HG02970 (cell line): ENCODE measurements around the gene FAIM2.
"Not testable (repeated sequence)": the region's sequence is repeated elsewhere in the genome, so short reads cannot be mapped to it uniquely, and the experiment has no call there.

Experiments used
- ATAC-seq: cut with Tn5 transposase; IDR thresholded peaks from one replicate; pipeline ENCODE4 v1.9.1; 2021; ENCODE audit warnings: mild to moderate bottlenecking, moderate library complexity, moderate number of reproducible peaks; ENCODE audit not compliant: unreplicated experiment, low FRiP score

FAIM2 gene

DNA sequence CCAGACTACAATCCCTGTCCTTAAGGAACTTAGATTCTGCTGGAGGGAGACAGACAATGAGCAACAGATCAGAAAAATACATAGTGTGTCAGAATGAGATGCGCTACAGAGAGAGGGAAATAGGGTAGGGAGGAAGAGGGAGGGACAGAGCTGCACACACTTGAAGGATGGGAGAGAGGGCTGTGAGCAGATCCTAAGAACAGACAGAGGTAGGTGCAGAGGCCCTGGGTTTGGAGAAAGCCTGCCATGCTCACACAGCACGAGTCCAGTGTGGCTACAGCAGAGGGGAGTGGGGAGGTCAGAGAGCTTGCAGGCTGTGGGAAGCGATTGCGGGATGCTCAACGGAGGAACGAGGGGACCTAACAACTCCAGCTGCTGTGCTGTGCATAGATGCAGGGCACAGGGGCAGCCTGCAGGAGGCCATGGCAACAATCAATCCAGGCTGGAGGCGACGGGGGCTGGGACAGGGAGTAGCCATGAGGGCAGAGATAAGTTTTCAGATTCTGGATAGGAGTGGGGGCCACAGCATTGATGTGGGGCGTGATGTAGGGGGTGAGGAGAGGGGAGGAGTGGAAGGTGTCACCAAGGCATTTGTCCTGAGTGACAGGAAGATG lies 20.7 kb downstream of the FAIM2 start:
- no peak for ATAC-seq

GRCh38 chr12:49882248-49882850 lies 21.4 kb downstream of the FAIM2 start:
- ATAC-seq, result no peak

DNA sequence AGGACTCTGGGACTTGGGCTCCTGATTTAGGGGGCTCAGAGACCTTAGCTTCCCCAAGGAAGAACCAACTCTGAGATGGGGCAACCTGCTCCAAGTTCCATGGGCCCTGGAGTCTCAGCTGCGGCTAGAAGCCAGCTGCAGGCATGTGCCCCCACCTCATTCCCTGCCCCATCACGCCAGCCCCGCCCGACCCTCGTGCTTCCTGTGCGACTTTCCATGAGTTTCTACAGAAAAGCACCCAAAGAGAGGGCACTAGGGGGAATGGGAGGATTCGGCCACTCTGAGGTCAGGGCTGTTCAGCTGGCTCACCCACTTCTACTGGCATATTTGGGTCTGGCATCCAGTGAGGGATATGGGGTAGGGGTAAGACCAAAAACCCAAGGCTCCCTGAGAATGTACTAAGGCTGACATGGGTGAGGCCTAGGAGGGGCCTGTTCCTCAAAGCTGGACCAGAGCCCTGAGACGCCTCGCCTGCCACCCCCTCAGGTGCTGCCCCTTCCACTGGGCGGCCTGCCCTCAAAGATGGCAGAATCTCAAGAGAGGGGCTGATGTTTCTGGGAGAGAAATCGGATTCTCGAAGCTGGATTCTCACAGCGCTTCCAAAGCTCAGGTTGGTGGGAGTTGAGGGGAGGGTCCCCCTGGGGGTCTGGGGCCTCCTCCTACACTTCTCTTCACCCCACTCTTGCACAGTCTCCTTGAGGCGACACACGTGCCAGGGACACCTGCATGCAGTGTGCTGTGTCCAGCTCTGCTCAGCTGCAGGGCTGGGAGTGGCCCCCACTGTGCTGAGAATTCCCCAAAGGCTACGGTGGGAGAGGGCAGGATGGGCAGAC lies 22.1 kb downstream of the FAIM2 start:
- no peak for ATAC-seq

- no peak for ATAC-seq
These were observed 22.8 kb downstream of the FAIM2 start for GRCh38 chr12:49880756-49881414.

DNA sequence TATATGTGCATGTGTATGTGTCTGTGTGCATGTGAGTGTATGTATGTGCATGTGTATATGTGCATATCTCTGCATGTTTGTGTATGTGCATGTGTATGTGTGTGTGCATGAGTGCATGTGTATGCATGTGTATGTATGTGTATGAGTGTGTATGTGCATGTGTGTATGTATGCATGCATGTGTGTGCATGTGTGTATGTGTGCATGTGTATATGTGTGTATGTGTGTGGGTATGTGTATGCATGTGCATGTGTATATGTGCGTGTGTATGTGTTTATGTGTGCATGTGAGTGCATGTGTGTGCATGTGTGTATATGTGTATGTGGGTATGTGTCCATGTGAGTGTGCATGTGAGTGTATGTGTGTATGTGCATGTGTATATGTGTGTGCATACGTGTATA lies 24.6 kb downstream of the FAIM2 start:
- not testable (repeated sequence) for ATAC-seq

- ATAC-seq, result no peak
These were observed 25.7 kb downstream of the FAIM2 start for GRCh38 chr12:49878021-49878420.

DNA sequence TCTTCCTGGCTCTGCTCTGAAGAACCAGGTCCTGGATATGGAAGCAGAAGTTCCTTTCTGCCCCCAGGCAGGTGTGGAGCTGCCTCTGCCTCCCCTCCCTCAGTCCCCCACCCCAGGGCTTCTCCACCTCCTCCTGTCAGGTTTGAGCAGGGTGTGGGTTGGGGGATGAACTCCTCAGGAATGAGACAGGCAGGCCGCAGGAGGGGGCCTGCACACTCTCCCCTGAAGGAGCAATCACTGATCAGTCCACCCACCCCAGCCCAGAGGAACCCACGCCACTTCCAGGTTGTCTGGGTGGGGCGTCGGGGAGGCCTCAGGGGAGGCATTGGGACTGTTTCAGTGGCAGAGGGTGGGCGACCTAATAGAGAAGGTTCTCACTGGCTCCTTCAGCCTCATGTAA lies 26.6 kb downstream of the FAIM2 start:
- no peak for ATAC-seq

- ATAC-seq, result no peak
These were observed 27.6 kb downstream of the FAIM2 start for GRCh38 chr12:49876070-49876469.

DNA sequence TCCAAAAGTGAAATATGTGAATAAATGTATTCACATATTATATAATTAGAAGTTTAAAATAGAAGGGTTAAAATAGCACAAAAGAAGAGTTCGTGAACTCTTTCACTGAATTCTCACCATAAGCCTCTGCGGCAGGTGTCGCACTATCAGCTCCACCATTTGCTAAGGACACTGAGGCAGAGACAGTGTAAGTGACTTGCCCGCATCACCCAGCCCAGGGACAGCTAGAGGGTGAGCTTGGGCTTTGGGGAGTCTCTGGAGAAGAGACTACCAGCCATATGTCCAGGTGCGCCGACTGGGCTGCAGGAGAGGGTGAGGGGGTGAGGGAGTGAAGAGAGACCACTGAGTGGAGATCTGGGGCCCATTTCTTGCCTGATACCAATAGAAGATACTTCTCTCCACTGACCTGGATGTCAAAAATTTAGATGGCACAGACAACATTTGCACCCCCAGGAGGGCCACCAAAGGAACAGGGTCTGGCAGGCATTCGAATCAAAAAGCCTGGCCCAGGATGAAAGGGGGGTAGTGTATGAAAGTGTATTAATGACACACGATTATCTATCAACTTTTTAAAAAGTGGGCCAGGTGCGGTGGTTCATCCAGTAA lies 28.5 kb downstream of the FAIM2 start:
- no peak for ATAC-seq

DNA sequence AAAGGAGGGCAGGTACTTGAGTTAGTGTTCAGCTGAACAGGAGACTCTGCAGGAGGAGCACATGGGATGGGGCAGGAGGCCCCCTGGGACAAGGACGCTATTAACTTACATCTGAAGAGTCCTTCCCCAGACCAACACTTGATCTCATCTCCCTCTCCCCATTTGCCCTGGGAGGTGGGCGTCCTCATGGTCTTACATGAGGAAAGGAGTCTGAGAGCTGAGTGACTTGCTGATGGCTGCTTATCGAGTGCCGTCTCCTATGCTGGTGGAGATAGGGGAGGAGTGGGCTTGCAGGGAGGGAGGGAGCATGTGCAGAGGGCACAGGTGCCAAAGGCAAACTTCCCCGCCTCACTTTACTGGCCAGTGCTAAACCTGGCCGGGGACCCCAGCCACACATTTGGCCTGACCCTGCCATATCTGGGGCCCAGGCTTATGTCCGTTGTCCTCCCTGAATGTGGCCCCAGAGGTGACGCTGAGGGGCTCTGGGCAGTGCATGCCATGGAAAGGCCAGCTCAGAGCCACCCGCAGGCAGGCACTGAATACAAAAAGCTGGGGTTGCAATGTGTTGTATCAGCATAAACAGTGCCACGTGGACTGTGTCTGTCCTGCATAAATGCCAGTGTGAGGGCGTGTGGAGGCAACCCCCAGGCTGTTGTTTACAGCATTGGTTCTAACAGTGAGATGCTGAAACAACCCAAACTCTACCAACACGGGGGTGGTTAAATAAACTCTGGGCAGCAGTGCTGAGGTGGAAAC lies 29.4 kb downstream of the FAIM2 start:
- no peak for ATAC-seq

GRCh38 chr12:49873361-49873934 lies 30.3 kb downstream of the FAIM2 start:
- ATAC-seq, result no peak

- no peak for ATAC-seq
These were observed 30.9 kb downstream of the FAIM2 start for GRCh38 chr12:49872781-49873181.

- no peak for ATAC-seq
These were observed 31.3 kb downstream of the FAIM2 start for GRCh38 chr12:49872381-49872780.

- ATAC-seq, result not testable (repeated sequence)
These were observed 31.9 kb downstream of the FAIM2 start for GRCh38 chr12:49871811-49872251.

DNA sequence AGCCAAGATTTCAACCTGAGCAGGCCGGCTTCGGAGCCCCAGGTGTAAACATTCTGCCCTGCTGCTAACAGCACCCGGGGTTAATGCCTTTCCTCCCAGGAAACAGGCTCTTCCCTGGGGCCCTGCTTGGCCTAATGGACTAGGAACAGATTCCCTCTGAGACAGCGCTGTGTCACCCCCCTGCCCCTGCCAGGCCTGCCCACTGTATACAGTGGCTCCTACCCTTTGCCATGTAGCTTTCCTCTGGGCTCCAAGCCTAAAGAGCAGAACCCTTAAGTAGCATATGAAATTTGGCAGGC lies 32.5 kb downstream of the FAIM2 start:
- ATAC-seq, result no peak

DNA sequence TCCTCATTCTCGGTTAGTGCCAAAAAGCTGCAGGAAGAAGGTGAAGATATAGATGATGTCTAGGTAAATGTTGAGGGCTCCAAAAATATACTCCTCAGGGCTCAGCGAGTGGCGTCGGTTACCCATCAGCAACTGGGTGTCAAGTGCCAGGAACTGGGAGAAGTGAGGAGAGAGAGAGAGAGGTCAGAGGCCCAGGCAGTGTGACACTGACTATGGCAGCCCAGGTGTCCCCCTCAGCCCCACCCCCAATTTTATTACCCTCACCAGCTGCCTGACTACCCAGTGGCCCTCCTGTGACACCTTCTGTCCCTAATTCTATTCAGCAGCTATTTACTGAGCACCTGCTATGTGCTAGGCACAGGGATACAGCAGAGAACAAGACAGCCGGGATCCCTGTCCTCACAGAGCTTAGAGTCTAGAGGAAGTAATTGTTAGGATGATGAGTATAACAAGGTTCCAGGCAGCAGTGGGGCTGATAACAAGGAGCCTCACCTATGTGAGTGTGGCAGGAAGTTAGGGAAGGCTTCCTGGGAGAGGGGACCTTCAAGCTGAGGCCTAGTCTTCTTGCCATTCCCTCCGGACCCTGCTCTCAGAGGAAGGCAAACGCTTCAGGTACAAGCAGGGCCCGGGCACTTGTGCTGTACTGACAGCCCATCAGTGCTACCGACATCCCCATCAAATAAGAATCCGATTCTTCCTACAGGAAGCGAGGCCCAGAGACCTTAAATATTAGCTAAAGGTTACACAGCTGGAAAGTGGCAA lies 33.0 kb downstream of the FAIM2 start:
- ATAC-seq, result no peak

- no peak for ATAC-seq
These were observed 33.7 kb downstream of the FAIM2 start for GRCh38 chr12:49869816-49870500.

- ATAC-seq, result no peak
These were observed 34.5 kb downstream of the FAIM2 start for GRCh38 chr12:49868952-49869815.
